SH-SY5Y (cell line): Measurements from ENCODE around the gene ERCC2.

ENCODE experiments used
- GATA2 ChIP-seq: IDR thresholded peaks from 2 replicates; pipeline ENCODE4 v1.6.1; 2011; ENCODE audit warnings: mild to moderate bottlenecking, low read depth, low read length
- GATA3 ChIP-seq: IDR thresholded peaks from 2 replicates; pipeline ENCODE4 v1.6.1; 2011; ENCODE audit warnings: low read depth, mild to moderate bottlenecking, low read length, moderate library complexity

ERCC2 gene

DNA sequence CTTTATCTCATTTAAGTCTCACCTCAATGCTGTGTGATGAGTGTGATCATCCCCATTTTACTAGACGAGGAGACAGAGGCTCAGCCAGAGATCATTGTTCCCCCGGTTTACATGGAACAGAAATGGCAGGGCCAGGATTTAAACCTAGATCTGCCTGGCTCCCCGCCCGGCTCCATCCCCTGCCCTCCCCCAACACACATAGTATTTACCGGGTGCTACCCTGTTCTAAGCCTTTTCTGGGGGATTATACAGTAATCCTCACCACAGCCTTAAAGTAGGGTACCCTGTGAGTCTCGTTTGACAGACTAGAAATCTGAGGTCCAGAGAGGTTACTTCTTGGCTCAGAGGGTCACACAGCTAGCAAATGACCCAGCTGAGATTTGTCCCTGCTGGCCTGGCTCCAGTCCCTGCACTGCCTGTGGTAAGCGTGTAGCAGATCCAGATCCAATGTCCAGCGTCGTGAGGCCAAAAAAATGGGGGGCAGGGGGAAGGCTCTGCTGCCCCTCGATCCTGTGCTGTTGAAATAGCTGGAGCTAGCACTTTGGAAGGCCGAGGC lies 33.6 kb downstream of the ERCC2 start:
- TF ChIP-seq GATA2 (no peak), GATA3 (no peak)

DNA sequence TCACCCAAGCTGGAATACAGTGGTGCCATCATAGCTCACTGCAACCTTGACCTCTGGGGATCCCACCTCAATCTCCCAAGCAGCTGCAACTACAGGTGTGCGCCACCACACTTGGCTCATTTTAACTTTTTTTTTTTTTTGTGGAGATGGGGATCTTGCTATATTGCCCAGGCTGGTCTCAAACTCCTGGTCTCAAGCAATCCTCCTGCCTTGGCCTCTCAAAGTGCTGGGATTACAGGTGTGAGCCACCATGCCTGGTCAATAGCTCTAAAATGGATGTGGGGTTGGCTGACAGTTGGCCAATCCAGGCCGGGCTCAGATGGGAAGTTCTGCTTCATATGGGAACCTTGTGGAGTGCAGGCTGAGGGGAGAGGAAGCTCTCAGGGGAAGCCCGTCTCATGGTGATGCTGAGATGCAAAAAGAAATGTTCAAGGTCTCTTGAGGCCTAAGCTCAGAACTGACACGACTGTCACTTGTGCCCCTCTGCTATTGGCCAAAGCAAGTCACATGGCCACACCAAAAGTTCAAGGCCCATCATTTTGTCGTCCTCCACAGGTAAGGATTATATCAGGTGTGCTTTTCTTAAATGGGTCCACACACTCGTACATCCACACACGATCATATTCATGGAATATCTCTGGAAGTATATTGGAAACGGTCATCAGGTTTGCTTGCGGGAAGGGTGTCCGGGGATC lies 36.6 kb downstream of the ERCC2 start:
- TF ChIP-seq GATA2: no peak
- TF ChIP-seq GATA3: no peak

DNA sequence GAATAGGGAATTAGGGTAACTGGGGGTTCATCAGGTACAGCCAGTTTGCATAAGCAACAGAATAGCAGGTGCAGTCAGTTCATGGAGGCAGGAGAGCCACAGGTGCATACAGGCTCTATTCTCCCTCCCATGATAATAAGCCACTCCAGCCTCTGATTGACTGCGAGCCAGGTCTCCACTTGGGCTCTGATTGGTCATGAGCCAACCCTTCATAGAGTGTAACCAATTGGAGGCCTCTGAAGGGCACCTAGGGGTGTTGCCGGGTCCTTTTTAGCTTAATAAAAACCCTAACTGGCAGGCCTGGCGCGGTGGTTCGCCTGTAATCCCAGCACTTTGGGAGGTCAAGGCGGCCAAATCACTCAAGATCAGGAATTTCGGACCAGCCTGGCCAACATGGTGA lies 39.0 kb downstream of the ERCC2 start:
- TF ChIP-seq GATA2: no peak

DNA sequence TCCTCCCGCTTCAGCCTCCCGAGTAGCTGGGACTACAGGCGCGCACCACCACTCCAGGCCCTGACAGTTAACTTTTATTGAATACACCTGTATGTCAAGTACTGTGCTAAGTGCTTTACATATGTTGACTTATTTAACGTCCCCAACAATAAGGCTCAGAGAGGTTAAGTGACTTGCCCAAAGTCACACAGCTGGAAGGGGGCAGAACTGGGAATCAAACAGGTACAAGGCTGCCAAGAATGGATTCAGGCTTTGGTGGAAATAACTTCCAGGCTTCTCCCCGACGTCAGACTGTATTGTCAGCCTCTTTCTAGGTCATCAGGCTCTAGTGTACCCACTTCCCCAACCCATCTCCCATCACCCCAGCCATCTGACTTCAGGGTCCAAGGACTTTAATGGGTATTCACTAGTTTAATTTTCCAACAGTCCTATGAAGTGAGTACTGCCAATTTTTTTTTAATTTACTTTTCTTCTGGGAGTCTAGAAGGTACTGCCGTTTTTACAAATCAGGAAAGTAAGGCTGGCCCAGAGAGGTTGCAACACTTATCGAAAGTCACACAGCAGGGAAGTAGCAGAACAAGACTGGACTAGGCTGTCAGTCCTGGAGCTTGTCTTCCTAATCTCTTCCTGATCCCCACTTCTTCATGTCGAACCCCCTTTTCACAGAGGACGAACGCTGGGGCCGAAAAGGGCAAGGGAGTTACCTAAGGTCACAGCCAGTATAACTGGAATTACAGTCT lies 42.8 kb downstream of the ERCC2 start:
- TF ChIP-seq GATA3: no peak
- TF ChIP-seq GATA2: no peak

DNA sequence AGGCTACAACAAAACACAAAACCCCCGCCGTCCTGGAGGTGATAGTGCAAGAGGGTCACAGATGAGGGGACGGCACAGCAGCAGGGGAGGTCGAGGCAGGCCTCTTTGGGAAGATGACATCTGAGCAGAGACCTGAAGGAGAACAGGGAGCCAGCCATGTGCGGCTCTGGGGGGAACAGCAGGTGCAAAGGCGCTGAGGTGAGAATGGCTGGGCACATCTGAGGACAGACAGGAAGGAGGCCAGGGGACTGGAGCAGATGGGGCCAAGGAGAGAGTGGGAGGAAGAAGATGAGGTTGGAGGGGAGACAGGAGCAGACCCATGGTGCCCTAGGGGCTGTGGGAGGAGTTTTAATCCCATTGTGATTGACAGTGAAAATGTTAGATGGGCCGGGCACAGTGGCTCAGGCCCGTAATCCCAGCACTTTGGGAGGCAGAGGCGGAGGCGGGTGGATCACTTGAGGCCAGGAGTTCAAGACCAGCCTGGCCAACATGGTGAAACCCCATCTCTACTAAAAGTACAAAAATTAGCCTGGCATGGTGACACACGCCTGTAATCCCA lies 45.9 kb downstream of the ERCC2 start:
- TF ChIP-seq GATA2: no peak

DNA sequence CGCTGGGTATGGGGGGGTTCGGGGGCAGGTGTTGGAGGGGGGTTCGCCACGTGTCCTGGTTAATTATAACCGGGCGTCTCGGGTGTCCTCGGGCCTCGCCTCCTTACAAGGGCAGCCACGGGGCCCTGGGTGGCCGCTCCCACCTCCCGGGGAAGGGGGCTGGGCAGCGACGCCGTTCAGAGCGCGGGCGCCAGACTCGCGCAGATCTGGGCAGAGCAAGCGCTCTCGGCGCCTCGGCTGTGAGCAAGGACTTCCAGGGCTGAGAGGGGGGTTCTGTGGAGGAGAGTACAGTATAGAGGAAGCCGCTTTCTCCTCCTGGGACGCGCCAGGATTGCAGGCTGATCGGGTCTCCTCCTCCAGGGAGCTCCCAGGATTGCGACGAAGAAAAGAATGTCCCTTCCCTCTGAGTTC lies 46.7 kb downstream of the ERCC2 start:
- no peak for TF ChIP-seq GATA3
- TF ChIP-seq GATA2: no peak

DNA sequence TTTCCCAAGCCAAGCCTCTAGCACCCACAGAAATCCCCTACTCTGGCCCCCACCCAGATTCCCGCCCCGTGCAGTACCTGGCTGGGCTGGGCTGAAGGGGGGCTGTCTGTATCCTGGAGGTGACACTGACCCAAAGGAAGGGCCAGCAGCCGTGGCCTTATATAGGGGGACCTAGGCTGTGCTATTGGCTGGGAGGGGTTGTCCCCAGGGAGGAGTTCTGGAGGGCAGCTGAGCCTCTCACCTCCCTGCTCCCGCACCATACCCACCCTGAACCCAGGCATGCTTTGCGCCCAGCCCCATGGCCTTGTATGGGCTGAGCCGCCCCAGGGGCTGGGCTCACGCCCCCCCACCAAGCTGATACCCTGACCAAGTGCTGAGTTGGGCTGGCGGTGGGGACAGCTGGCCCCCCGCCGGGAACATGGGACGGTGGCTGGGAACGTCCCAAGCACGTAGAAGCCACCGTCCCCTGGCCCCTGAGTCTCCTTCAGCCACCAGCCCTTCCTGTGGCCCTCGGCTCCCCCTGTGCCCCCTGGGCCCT lies 47.6 kb downstream of the ERCC2 start, which contains the start of gene CKM:
TSS of gene CKM (minus strand) at position 132 of the 538 bp plus-strand sequence. CDS start 3,162 bp downstream, outside the sequence.
- TF ChIP-seq GATA2 (no peak), GATA3 (no peak)

DNA sequence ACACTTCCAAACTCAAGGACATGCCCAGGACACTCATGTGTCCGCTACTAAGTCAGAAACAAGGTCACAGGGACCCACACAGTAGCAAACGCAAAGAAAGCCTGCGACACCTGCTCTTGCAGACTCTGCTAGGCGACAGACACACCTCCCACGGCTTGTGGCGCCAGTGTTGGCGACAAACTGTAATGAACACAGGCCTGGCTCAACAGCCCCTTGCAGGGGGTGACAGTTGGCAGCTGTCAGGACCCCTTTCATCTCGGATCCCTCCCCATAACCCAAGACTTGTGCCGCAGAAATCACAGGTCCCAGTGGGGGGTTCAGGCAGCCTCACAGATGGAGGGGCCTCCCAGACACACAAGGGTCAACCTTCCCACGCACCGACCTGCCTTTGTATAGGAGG lies 48.1 kb downstream of the ERCC2 start:
- TF ChIP-seq GATA2 (no peak), GATA3 (no peak)

DNA sequence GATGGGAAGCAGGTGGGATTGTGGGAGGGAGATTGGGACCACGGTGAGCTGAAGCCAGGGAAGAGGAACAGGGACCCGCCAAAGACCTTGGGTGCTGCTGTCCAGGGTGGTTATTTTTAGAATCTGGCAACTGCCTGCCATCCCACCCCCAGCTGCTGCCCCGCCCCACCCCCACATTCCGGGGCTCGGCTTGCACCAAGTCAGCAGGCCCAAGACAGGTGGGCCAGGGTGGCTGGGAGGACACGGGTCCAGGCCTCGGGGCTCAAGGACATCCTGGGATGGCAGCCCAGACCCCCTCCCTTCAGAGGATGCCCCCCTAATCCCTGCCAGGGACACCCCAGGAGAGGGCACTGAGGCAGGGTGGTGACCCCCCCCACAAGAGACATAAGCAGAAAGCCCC lies 48.5 kb downstream of the ERCC2 start:
- TF ChIP-seq GATA2 (no peak), GATA3 (no peak)

DNA sequence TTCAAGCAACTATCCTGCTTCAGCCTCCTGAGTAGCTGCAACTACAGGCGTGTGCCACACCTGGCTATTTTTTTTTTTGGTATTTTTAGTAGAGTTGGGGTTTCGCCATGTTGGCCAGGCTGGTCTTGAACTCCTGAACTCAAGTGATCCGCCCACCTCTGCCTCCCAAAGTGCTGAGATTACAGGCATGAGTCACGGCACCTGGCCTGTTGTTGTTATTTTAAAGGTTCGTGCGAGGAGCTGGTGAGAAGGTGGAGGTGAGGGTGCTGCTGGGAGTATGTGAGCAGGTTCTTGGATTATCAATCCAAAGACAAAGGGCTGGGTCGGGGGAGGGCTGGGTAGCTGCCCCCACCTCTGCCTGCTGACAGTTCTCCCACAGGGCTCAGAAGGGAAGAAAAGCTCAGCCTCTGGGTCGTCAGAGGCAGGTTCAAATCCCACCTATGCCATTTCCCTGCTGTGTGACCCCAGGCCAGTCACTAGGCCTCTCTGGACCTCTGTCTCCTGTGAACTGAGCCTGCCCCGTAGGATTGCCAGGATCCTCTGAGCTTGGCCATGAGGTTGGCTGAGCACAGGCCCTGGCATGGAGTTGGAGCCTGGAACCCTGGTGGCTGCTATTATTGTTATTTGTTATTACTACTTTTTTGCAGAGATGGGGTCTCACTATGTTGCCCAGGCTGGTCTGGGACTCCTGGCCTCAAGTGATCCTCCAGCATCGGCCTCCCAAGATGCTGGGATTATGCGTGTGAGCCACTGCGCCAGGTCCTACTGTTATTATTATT lies 49.2 kb downstream of the ERCC2 start:
- TF ChIP-seq GATA3: no peak
- TF ChIP-seq GATA2: no peak

DNA sequence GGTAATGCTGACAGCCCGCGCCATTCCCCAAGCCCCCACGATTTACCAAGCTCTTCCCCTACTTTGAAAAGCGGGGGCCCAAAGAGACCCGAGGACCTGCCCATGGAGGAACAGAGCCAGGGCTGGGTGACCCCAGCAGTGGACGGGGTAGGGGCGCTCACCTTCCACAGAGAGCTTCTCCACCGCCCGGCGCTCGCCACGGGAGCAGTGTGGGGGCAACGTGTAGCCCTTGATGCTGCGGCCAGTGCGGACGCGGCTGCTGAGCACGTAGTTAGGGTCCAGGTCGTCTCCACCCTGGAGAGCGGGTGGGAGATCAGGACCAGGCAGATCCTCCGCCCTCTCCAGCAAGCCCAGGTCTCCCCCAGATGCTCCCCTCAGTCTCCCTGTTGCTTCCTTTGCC lies 55.1 kb downstream of the ERCC2 start:
- no peak for TF ChIP-seq GATA2
- TF ChIP-seq GATA3: no peak

DNA sequence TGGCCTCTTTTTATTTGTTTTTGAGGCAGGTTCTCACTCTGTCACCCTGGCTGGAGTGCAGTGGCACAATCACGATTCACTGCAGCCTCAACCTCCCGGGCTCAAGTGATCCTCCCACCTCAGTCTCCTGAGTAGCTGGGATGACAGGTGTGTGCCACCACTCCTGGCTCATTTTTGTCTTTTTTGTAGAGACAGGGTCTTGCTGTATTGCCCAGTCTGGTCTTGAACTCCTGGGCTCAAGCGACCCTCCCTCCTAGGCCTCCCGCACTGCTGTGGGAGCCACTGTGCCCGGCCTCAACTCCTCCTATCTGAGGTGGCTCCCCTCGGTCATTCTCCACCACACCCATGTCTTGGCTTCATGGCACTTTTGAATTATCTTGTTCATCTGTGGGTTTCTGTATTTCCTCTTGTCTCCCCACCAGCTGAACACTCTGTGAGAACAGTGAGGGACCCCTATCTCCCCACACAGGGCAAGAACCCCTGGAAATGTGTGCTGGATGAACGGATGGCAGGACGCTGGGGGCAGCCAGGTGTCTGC lies 55.6 kb downstream of the ERCC2 start:
- TF ChIP-seq GATA2: no peak
- no peak for TF ChIP-seq GATA3

DNA sequence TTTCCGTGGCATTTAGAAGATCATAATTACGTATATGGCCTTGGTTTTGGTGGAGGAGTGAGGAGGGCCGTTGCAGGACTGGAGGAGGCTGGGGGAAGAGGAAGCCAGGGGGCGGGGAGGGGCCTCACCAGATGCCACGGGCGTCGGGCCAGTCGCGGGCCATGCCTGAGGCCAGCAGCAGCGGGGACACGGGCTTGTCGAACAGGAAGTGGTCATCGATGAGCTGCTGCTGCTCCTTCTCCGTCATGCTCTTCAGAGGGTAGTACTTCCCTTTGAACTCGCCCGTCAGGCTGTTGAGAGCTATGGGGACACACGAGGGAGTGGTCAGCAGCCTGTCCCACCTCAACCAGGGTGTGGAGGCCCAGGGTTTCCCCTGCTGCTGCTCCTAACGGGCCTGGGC lies 58.8 kb downstream of the ERCC2 start:
- TF ChIP-seq GATA2 (no peak), GATA3 (no peak)
